Middle frontal gyrus (tissue), 1 donor: Measurements from ENCODE around the gene WFS1.

Source experiments
- DNase-seq: peaks from one replicate; pipeline ENCODE4 v3.0.0-alpha.2; 2015; ENCODE audit warnings: low spot score; ENCODE audit errors: extremely low spot score

WFS1 gene

DNA sequence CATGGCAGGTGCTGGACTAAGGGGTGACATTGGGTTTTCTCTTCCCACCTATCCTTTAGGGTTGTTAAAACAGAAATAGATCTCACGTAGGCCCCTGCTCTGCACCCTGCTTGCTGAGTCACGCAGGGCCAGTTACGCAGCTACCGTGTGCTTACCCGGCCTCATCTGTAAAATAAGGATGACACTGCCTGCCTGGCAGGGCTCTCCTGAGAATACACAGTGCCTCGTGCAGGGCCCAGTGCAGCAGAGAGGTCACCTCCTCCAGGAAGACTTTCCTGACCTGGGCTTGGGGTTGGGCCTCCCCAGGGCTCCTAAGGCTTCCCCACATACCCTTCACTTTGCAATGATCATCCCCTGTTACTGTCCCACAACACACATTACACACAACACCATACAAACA lies 35.7 kb upstream of the WFS1 start:
- no peak for DNase-seq

- no peak for DNase-seq
These were observed 34.6 kb upstream of the WFS1 start for GRCh38 chr4:6235012-6235411.

GRCh38 chr4:6235901-6236640 lies 33.6 kb upstream of the WFS1 start:
- DNase-seq: no peak

DNA sequence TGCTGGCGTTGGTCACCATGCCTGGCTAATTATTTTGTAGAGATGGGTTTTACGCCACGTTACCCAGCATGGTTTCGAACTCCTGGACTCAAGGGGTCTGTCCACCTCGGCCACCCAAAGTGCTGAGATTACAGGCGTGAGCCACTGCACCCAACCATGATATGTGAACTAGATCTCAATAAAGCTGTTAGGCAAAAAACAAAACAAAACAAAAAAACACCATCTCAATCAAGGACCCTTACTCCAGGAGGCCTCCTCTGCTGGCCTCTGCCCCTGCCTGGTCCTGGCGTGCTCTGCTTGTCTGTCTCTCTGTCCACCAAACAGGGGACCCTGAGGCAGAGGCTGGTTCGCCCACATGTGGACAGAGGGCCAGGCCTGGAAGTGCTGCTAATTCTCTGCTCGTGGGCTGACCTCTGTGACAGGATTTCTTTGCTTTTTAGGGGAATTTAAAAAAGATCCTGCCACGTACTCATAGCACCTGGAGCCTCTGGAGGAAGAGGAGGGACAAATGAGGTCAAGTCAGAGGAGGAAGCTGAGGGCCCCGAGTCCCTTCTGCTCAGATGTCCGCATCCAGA lies 32.7 kb upstream of the WFS1 start:
- DNase-seq: no peak

DNA sequence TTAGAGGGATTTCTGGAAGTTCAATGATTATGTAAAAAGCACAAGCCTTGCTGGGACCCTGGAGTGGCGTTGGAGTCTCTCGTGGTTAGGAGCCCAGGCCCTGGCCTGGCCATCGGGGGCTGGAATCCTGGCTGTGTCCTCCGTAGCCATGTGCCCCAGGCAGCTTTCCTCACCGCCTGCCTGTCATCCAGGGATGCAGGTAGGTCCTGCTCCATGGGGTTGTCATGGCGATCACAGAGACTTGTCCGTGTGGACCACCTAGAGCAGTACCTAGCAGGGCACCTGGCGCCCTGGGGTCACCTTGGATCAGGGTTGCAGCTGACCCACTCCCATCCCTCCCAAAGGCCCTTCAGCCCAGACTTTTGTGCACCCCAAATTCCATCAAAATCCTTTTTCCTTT lies 30.2 kb upstream of the WFS1 start:
- no peak for DNase-seq

DNA sequence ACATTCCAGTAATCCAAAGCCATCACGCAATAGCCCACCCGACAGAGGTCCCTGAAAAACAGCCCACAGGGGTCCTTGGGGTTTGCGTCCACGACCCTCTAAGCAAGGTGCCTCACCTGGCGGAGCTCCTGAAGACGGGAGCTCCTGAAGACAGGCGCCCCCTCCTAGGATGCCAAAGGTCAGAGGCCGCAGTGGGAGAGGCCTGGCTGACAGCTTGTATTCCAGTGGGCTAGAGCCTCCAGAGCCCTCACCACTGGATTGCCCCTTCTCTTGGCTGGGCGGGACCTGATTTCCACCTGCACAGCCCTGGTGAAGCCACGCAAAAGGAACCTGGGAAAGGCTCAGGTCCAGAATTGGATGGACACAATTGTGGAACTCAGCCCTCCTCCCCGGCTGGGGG lies 29.7 kb upstream of the WFS1 start:
- no peak for DNase-seq

DNA sequence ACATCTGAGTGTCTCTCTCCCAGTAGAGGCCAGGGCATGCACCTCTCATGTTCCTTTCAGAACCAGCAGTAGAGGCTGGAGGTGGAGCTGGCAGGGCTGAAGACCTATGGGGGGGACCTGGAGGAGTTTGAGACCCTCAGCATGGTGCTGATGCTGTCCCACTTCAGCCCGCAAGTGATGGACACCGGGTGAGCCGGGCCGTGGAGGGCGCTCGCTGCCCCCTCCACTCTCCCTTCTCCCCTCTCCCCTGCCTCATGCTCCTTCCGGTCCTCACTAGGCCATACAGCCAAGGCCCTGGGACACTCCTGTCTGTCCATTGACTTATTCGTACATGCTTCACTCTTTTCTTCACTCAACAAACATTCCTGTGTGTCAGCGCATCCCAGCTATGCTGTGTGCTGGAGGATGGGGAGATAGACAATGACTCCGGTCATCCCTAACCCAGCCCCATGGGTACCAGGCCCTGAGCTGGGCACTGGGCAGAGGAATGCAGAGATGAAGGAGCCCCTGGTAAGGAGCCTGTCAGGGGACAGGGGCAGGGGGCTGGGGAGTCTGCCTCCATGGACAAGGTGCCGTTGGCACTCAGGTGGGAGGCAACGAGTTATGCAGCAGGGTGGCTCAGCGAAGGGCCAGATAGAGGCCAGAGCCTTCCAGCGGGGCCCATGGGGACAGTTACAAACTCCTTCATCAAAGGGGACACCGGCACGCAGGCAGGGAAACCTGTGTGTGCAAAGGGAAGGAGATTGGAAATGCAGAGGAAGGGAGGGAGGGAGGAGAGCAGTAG lies 28.4 kb upstream of the WFS1 start:
- no peak for DNase-seq

GRCh38 chr4:6242271-6243029 lies 27.2 kb upstream of the WFS1 start:
- DNase-seq: no peak

GRCh38 chr4:6245246-6246169 lies 24.1 kb upstream of the WFS1 start:
- DNase-seq: peak; percentile 61

DNA sequence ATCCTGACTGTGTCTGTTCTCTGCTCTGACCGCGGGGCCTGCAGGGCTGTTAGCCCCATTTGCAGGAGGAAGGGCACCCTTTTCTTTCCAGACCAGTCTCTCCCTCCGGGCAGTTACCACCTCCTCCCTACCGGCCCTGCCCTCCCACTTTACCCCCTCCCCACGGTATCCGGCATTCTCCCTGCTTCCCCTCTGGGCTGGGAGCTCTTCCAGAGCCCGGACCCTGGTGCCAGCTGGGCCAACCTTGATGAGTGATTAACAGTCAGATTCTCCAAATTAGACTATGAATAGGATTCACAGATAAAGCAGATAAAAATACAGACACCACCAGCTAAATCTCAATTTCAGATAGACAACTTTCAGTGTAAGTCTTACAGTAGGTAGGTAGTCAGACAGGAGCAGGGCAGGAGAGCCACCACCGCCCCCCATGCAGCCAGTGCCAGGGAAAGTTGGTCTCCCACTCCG lies 23.4 kb upstream of the WFS1 start:
- DNase-seq: no peak

DNA sequence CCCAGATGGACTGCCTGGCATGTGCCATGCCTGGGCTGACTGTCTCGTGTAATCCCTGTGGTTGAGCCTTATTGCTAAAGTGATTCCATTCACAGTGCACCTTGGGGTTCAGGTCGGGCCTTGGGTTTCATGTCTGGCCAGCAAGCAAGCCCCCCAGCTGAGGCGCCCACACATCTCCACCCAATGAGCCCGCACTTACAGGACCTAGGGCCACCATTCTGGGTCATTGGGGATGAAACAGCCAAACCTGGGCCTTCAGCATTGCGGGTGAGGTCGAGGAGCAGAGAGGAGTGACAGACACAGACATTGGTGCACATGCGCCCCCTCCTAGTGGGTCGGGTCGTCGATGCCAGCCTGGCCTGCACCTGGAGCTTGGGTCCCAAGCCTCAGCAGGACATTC lies 21.3 kb upstream of the WFS1 start:
- DNase-seq: no peak

DNA sequence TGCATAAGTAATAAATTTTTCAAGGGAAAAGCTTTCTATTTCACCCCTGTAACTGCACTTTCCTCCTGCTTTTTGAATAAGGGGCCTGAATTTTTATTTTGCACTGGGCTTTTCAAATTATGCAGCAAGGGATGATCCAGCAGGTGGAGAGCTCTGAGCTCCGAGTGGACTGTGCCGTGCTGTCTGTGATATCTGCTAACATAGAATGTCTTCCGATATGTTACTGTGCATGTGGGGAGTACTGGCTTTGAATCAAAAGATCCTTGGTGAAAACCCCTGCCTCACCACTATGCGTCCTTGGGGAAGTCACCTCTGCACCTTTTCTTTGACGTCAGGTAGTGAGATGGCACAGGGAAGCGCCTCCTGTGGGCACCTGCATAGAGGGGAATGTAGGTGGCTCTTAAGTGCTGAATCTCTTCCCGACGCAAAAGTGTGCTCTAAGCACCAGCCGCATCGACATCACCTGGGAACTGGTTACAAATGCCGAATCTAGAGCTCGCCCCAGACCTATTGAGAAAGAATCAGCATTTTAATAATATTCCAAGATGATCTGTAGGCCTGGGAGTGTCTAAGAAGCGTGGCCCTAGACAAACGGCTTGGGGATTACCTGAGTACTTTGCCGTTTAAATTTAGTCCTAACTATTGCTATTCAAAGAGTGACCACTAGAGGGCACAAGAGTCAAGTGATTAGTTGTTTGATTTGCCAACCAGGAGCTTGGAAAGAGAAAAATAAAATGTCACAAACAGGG lies 19.2 kb upstream of the WFS1 start:
- DNase-seq: peak; percentile 81

- no peak for DNase-seq
These were observed 18.7 kb upstream of the WFS1 start for GRCh38 chr4:6250984-6251295.

DNA sequence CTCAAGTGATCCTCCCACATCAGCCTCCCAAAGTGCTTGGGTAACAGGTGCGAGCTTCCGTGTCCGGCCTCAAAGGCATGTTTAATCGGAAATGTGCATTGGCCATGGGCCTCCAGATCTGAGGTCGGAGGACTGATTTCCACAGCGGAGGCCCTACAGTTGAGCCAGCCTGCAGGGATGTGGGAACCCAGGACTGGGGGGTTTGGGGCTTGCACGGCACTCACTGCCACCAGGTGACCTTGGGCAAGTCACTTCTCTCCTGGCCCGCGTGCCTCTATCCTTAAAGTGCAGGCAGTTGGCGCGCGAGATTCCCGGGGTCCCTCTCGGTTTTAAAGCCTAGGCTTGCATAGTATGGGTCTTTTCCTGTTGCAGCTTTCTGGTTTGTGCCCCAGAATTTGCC lies 18.3 kb upstream of the WFS1 start:
- DNase-seq: no peak

DNA sequence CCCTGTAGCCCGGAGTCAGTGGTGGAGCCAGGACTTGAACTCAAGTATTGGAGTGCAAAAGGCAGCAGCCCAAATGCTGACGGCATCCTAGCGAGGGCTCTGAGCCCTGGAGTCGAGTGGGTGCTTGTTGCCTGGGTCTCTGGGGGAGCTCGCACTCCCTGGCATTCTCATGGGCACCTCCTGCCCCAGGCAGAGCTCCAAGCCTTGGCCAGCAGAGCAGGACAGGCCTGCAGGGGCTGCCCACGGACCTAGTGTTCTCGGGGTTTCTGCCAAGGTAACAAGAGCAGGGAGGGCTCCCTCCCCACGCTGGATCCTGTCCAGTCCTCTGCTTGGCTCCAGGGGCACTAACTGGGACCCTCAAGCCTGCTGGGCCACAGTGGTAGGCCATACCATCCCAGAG lies 17.6 kb upstream of the WFS1 start:
- DNase-seq: no peak

- DNase-seq: no peak
These were observed 16.5 kb upstream of the WFS1 start for GRCh38 chr4:6253111-6253510.

GRCh38 chr4:6253961-6254360 lies 15.7 kb upstream of the WFS1 start:
- DNase-seq: no peak

DNA sequence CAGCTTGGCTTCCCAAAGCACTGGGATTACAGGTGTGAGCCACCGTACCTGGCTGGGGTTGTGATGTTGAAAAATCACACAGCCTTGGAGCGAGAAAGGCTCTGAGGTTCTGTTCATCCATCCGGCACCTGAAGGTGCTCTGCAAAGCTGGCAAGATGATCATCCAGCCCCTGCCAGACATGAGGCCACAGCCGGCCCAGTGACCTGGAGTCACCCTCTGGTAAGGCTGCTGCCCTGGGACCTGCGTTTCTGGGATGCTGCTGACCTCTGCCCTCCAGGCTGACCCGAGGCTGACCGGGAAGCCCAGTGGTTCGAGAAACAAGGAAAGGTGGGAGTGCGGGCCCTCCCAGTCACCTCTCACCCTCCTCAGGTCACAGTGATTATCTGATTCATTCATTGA lies 13.5 kb upstream of the WFS1 start:
- no peak for DNase-seq

DNA sequence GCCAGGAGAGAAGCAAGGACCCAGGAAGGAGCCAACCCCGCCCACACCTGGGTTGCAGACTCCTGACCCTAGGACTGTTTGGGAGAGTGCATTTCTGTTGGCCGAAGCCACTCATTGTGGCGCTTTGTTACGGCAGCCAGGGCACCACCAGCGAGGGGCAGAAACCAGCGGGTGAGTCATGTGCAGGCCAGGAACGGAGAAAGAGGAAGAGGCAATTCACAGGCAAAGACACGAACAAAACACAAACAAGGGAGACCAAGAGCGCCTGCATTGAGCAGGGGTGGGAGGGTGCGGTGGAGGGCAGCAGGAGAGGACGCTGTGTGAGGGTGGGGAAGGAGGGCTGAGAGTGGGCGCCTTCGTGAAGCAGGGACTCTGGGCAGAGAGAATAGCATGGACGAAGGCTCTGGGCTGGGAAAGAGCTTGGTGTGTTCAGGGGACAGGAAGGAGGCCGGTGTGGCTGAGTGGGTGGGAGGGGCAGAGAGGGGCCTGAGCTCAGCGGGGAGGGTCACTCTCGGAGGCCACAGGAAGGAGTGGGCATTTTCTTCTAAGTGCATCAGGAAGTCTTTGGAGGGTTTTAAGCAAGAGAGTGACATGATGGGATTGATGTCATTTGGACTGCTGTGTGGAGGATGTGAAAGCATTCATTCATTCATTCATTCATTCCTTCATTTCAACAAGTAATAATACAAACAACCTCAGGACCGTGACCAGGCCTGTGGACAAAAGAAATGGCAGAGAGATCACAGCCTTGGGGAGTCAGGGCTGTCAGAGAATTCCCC lies 12.2 kb upstream of the WFS1 start:
- no peak for DNase-seq

GRCh38 chr4:6258026-6258360 lies 11.7 kb upstream of the WFS1 start:
- DNase-seq: no peak
